ENCODE data around the gene CELA2B.

The CELA2B gene

GRCh38 chr1:15501208-15502032, 25.5 kb downstream of the CELA2B start:
- peak; percentile 28 for DNase-seq (ENCODE audit: low read depth)
- TF ChIP-seq CTCF (IDR thresholded peaks at IDR 0.05; ENCODE audit: low read depth, low read length, missing control alignments), result peak; percentile 89
- in situ Hi-C loops (cut with HindIII; ENCODE audit: low sequenced_read_pairs), result no loop called here
- H3K4me3 ChIP-seq (ENCODE audit: low read depth, low read length), result no peak overlapping the region

GRCh38 chr1:15504436-15504835, 28.5 kb downstream of the CELA2B start:
- H3K4me3 ChIP-seq (ENCODE audit: low read depth, low read length), result no peak overlapping the region
- in situ Hi-C loops (cut with HindIII; ENCODE audit: low sequenced_read_pairs), result no loop called here
- no peak for DNase-seq (ENCODE audit: low read depth)
- no peak for TF ChIP-seq CTCF (IDR thresholded peaks at IDR 0.05; ENCODE audit: low read depth, low read length, missing control alignments)

- in situ Hi-C loops (cut with HindIII; ENCODE audit: low sequenced_read_pairs), result no loop called here
- H3K4me3 ChIP-seq (ENCODE audit: low read depth, low read length), result no peak overlapping the region
- DNase-seq (ENCODE audit: low read depth), result no peak
- no peak for TF ChIP-seq CTCF (IDR thresholded peaks at IDR 0.05; ENCODE audit: low read depth, low read length, missing control alignments)
These were observed 30.9 kb downstream of the CELA2B start for GRCh38 chr1:15506831-15507230.

- in situ Hi-C loops (cut with HindIII; ENCODE audit: low sequenced_read_pairs), result no loop called here
- DNase-seq (ENCODE audit: low read depth), result no peak
- no peak for TF ChIP-seq CTCF (IDR thresholded peaks at IDR 0.05; ENCODE audit: low read depth, low read length, missing control alignments)
- no peak overlapping the region for H3K4me3 ChIP-seq (ENCODE audit: low read depth, low read length)
These were observed 31.4 kb downstream of the CELA2B start for GRCh38 chr1:15507278-15507677.

- in situ Hi-C loops (cut with HindIII; ENCODE audit: low sequenced_read_pairs), result no loop called here
- no peak overlapping the region for H3K4me3 ChIP-seq (ENCODE audit: low read depth, low read length)
- DNase-seq (ENCODE audit: low read depth), result no peak
These were observed 33.0 kb downstream of the CELA2B start for GRCh38 chr1:15508700-15509487.

More at GRCh38 chr1:15508700-15509487, 33.0 kb downstream of the CELA2B start:
- no peak for TF ChIP-seq CTCF (IDR thresholded peaks at IDR 0.05; ENCODE audit: low read depth, low read length, missing control alignments)

Data from astrocyte of the cerebellum (primary cell).